HFF-Myc (cell line): ENCODE measurements around the gene KCNT2.

Experiments
- DNase-seq: peaks from one replicate; pipeline ENCODE4 v3.0.0-alpha.2; 2011; ENCODE audit warnings: low read depth; ENCODE audit errors: extremely low read depth
- H3K4me3 ChIP-seq: replicated peaks from 2 replicates; pipeline ENCODE4 v1.5.1; 2011; ENCODE audit warnings: low read depth, mild to moderate bottlenecking, control low read depth, low read length
- CTCF ChIP-seq: IDR thresholded peaks from 2 replicates; pipeline ENCODE4 v1.5.1; 2012; ENCODE audit warnings: mild to moderate bottlenecking, low read depth, low read length, control low read depth; ENCODE audit errors: missing control alignments

KCNT2 gene

GRCh38 chr1:196450143-196451095 lies 157.8 kb downstream of the KCNT2 start:
- no peak for DNase-seq
- no peak overlapping the region for H3K4me3 ChIP-seq
- no peak for TF ChIP-seq CTCF

- no peak for TF ChIP-seq CTCF
- DNase-seq, result no peak
- no peak overlapping the region for H3K4me3 ChIP-seq
Measured at GRCh38 chr1:196449460-196449859, 158.8 kb downstream of the KCNT2 start.

GRCh38 chr1:196445775-196446174 lies 162.5 kb downstream of the KCNT2 start:
- H3K4me3 ChIP-seq, result no peak overlapping the region
- no peak for TF ChIP-seq CTCF
- DNase-seq, result no peak

- TF ChIP-seq CTCF, result no peak
- no peak overlapping the region for H3K4me3 ChIP-seq
- no peak for DNase-seq
Measured at GRCh38 chr1:196444634-196445033, 163.6 kb downstream of the KCNT2 start.

- DNase-seq, result no peak
- TF ChIP-seq CTCF, result no peak
- H3K4me3 ChIP-seq, result no peak overlapping the region
Measured at GRCh38 chr1:196442366-196442765, 165.9 kb downstream of the KCNT2 start.

- no peak overlapping the region for H3K4me3 ChIP-seq
- no peak for DNase-seq
- no peak for TF ChIP-seq CTCF
Measured at GRCh38 chr1:196440711-196441110, 167.5 kb downstream of the KCNT2 start.
